ENCODE measurements around the gene MIB2.

DNA sequence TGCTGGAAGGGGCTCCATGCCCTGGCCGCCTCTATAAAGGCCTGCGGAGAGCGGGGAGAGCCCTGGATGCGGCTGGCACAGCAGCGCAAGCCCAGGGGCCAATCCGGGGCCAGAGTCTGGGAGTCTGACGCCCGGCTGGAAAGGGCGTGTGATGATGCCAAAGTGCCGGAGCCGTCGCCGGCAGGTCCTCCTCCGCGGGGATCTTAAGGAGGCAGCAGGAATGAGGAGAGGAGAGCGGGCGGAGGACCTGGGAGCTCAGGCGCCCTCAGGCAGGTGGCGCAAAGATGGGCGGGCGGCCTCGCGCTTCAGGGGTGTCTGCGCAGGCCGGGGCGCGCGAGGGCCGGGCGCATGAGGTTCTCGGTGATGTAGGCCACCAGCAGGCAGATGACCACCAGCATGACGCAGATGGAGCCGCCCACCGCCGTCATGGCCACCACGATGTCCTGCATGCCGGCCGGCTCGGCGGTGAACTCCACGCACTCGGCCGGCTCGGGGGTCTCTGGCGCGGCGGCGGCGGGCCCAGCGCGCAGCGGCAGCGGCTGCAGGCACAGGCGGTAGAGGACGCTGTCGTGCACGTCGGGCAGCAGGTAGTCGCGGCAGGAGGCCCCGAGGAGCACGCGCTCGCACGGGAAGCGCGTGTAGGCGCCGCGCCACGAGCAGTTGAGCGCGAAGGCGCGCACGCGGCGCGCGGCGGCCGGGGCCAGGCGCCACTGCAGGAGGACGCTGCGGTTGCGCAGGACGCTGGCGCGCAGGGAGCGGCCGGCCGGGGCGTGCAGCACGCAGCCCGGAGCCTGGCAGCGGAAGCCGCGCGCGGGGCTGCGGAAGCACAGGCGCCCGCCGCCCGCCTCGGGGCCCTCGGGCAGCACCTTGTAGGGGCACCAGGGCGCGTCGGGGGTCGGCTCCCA is 16.0 kb upstream of the MIB2 start:
- no peak for TF ChIP-seq EZH2 (IDR thresholded peaks at IDR 0.05; ENCODE audit: borderline replicate concordance, low read depth, low read length, poor library complexity, severe bottlenecking)
- TF ChIP-seq, protein P1, sequence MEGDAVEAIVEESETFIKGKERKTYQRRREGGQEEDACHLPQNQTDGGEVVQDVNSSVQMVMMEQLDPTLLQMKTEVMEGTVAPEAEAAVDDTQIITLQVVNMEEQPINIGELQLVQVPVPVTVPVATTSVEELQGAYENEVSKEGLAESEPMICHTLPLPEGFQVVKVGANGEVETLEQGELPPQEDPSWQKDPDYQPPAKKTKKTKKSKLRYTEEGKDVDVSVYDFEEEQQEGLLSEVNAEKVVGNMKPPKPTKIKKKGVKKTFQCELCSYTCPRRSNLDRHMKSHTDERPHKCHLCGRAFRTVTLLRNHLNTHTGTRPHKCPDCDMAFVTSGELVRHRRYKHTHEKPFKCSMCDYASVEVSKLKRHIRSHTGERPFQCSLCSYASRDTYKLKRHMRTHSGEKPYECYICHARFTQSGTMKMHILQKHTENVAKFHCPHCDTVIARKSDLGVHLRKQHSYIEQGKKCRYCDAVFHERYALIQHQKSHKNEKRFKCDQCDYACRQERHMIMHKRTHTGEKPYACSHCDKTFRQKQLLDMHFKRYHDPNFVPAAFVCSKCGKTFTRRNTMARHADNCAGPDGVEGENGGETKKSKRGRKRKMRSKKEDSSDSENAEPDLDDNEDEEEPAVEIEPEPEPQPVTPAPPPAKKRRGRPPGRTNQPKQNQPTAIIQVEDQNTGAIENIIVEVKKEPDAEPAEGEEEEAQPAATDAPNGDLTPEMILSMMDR (conservative IDR thresholded peaks at IDR 0.05; ENCODE audit: low read depth, low read length) = no peak; the same call in 1 of the 2 replicates
